HG02970 (cell line): Measurements from ENCODE around the gene STIP1.

Experiments used
- ATAC-seq: cut with Tn5 transposase; IDR thresholded peaks from one replicate; pipeline ENCODE4 v1.9.1; 2021; ENCODE audit warnings: mild to moderate bottlenecking, moderate library complexity, moderate number of reproducible peaks; ENCODE audit not compliant: unreplicated experiment, low FRiP score

Gene STIP1

DNA sequence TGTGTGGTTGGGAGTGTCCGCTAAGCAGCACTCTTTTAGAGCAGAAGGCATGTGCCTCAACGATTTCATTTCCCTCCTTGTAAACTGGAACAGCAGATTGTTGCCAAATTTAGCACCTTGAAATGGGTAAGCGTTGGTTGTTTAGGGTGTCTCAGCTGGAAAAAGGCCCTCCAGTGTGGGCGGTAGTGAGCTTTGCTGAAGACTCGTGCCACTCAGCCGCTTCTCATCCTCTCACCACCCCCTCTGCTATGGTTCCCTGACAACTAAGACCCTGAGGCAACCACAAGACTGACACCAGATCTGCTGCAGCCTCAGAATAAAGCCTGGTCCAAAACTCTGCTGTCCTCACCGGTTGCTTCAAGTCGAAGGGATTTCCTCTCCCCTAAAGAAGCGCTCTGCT lies 10.7 kb downstream of the STIP1 start:
- ATAC-seq = no peak

DNA sequence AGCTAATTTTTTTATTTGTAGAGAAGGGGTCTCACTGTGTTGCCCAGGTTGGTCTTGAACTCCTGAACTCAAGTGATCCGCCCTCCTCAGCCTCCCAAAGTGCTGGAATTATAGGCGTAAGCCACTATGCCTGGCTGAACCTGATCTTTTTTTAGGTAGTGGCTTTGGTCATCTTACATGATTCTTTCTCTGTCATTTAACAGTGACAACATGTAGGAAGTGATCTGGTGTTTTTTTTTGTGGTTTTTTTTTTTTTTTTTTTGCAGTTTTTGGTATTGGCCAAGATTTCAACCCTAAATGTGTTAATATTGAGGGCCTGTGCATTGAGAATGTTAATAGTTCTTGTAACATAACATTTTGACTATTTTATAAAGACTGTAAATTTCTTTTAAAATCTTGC lies 12.5 kb downstream of the STIP1 start:
- no peak for ATAC-seq

DNA sequence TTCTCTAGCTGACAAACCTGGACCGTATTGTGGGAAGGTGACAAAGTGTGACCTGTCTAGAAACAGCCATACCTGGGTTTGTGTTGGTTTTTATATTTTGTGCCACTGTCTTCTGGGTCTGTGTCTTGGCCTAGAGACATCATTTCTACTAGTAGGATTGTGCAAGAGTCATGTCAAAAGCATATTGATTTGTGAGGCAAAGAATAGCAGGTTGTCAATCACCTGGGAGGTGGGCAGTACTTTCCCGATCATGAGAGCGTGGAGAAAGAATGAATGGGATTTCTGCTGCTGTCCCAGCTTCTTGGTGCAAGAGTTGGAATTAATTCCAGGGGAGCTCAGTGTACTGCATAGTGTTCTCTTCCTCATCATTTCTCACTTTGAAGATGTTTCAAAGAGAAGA lies 15.6 kb downstream of the STIP1 start:
- no peak for ATAC-seq

DNA sequence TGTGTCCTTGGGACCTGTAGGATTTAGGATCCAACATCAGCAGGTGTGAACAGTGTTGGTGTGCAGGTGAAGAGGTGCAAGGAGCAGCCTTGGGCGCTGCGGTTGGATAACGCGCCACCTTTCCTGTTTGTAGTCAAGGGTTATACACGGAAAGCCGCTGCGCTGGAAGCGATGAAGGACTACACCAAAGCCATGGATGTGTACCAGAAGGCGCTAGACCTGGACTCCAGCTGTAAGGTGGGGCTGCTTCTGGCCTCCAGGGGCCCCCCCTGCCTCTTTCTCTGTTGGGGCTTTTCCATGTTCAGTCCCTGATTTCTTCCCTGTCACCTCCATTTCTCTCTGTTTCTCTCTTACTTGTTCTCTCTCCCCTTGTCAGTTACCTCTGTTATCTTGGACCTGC lies 17.0 kb downstream of the STIP1 start:
- ATAC-seq = no peak

DNA sequence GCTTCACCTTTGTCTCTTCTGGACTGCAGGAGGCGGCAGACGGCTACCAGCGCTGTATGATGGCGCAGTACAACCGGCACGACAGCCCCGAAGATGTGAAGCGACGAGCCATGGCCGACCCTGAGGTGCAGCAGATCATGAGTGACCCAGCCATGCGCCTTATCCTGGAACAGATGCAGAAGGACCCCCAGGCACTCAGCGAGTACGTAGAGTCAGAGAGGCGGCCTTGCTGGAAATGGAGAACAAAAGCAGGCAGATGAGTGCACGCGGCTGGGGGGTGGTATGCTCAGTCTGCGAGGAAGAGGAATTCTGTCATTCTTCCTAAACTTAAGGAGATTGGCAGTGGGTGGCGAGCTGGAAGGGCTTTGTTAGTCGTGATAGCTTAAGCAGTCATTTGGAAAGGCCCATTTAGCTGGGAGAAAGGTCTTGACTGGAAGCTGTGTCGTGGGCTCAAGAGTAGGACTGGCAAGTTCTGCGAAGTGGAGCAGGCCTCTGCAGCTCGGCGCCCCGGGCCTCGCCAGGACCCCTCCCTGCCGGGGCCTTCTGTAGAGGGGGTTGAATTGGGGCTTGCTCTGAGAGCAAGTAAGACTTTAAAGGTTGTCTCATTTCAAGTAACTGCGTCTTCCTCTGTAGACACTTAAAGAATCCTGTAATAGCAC lies 17.6 kb downstream of the STIP1 start:
- ATAC-seq = no peak

DNA sequence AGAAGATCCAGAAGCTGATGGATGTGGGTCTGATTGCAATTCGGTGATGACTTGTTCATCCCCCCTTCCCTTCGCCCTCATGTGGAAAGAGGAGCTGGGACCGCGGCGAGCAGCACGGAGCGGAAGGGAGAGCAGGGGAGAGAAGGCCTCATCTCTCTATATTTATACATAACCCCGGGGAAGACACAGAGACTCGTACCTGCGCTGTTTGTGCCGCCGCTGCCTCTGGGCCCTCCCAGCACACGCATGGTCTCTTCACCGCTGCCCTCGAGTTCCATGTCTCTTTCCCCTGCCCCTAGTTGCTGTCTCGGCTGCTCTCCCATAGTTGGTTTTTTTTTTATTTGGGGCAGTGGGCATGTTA lies 18.1 kb downstream of the STIP1 start:
- no peak for ATAC-seq

DNA sequence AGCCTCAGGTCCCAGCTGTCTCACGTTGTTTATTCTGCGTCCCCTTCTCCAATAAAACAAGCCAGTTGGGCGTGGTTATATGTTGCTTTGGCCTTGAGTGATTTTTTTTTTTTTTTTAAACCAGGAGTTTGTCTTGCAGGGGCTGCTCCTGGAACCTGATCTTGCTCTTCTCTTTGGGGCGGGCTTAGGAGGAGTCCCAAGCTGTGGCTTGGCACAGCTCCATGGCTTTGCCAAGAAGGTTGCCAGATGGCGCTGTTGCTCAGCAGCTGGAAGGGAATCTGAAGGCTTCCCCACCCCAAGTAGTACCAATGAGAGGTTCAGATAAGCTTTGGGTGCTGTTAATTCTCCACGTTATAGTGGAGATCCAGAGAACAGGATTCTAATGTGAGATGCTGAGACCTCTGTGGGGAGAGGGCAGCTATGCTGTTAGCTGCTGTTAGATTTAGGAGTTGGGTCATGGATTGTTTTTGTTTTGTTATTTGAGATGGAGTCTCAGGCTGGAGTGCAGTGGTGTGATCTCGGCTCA lies 18.6 kb downstream of the STIP1 start:
- no peak for ATAC-seq

DNA sequence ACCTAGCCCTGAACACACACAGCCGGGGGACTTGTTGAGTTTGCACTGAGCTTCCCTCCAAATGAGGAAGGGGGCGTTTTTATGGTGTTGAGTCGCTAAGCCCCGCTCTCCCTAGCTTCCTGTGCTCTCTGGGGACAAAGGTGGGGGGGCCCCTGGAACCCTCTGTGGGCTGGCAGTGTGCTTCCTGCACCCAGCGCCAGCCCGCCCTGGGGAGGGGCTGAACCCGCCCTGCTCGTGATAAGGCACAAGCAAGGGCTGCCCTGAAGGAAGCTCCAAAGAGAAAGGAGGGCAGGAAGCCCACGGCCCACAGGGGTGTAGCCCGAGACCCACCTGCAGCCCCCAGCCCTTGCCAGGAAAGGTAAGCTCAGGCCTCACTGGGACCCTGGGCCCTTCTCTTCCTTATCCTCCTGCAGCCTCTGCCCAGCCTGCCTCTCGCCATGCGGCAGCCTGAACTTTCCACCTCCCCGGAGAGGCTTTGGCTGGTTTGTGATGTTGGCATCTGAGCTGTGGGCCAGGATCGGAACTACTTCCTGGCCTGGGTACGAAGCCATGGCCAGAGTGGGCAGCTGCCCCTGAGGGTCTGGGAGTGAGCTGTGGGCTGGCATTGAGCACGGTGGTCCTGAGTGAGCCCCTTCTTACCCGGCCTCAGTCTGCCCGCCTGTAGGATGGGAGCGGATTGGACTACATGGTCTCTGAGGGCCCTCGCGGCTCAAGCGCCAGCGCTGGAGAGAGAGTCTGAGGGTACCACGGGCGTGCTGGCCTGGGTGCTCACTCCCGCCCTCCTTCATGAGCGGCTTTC lies 20.7 kb downstream of the STIP1 start, which contains the start of gene FERMT3:
FERMT3 (plus strand) TSS at position 265 of the 799 bp plus-strand sequence. CDS start 644 bp downstream, outside the sequence.
- ATAC-seq = no peak

DNA sequence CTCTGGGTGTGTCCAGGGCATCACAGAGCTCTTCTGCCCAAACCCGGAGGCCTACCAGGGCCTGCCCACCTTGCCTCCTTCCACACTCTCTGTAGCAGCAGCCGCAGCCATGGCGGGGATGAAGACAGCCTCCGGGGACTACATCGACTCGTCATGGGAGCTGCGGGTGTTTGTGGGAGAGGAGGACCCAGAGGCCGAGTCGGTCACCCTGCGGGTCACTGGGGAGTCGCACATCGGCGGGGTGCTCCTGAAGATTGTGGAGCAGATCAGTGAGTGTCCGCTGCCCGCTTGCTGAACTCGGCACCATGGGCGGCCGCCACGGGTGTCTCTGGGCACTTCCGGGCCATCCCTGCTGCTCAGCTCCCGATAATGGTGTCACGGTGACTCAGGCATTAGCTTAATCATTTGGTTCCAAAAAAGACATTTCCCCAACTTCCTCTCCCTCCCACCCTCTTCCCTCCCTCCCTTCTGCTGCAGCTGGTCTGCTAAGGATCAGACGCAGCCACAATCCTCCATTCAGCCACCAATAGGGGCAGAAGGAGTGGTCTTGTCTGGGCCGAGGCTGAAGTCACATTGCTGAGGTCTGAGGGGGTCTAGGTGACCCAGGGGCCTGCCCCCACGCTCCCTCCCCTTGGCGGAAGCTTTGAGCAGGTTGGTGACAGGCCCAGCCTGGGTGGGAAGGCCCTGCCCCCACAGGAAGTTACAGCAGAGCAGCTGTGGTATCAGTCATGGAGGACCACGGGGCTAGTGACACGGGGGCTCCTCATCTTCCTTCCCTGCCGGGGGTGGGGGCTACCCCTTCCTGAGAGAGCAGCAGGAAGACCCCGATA lies 21.5 kb downstream of the STIP1 start:
- peak; percentile 33 for ATAC-seq

DNA sequence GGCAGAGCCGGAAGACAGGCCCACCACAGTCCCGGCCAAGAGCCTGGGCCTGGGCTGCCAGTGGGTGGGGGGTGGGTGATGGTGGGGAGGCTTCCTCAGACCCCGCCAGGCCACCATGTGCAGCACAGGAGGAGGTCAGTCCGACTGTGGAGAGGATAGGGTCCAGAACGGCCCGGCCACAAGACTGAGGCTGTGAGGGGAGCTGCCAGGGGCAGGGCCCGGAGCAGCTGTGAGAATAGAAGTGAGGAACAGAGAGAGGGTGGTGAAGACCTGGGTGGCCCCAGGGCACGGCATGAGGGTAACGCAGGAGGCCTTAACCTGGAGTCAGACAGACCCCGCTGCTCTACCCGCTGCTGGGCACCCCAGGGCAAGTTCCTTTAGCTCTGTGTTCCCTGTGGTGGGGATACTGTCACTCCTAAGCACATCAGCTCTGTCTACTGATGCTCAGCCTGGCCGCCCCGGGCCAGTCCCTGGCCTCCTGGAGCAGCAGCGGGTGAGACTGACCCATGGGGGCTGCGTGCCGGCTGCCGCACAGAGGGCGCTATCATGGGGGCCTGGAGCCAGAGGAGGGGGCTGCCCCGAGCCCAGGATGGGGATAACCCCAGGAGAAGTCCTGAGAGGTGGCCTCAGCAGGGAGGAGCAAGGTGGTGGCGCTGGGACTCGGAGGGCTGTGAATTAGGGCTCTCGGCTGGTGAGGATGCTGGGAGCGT lies 22.3 kb downstream of the STIP1 start:
- ATAC-seq = no peak

DNA sequence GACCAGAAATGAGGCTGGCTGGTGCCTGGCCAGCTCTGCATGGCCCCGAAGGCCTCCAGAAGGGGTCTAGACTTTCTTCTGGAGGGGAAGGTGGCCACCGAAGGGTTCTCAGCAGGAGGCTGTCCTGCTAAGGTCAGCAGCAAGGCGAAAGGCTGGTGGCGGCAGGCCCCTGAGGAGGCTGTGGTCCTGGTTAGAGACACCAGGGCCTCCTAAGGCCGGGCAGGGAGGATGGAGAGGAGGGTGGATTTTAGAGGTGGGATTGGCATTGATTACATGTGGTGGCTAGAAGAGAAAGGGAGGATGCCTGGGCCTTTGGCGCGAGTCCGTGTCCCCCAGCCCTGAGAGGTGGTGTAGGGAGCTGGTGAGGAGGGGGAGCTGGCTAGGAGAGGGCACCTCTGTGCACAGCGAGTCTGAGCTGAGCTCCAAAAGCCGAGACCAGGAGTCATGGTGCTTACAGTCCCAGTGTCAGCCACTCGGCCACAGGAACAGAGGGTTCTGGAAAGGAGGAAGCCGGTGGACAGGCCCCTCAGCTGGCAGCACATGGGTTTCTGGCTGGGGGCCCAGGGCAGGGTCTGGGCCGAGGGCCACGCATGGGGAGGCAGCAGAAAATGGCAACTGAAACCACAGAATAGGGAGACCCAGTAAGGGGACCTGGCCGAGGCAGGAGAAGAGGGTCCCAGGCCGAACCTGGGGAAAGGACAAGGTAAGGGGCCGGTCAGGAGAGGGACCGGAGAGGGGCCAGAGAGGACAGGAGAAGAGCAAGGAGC lies 23.0 kb downstream of the STIP1 start:
- ATAC-seq = no peak

DNA sequence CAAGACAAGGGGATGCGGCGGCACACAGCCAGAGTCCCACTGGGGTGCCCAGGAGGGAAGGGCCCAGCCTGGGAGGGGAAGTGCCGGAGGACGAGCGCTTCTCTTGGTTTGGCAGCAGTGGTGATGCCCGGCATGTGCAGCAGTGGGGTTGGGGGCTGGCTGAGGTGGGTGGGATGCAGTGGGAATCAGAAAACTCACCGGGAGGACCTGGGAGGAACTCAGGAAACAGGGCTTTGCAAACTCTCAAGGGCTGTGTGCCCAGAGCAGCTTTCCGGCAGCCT lies 23.5 kb downstream of the STIP1 start:
- ATAC-seq = no peak

DNA sequence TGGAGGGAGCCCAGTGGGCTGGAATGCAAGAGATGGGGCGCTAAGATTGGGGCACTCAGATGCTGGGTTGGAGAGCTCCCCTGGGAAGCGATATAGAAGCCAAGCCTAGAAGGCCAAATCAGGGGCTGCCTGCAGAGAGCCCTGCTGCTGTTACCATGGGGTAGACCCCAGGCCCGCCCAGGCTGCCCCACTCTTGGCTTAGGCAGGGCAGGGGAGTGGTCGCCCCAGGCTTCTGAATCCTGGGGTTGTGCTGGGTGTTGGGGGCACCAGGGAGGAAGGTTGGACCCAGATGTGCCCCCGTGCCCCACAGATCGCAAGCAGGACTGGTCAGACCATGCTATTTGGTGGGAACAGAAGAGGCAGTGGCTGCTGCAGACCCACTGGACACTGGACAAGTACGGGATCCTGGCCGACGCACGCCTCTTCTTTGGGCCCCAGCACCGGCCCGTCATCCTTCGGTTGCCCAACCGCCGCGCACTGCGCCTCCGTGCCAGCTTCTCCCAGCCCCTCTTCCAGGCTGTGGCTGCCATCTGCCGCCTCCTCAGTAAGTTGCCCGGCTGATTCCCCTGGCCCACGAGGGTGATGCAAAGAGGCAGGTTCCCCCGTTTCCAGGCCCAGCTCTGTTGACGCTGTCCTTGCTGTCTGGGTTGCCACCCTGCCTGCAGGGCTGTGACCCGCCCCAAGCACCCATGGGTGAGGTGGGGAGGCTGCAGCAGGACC lies 24.5 kb downstream of the STIP1 start:
- no peak for ATAC-seq

DNA sequence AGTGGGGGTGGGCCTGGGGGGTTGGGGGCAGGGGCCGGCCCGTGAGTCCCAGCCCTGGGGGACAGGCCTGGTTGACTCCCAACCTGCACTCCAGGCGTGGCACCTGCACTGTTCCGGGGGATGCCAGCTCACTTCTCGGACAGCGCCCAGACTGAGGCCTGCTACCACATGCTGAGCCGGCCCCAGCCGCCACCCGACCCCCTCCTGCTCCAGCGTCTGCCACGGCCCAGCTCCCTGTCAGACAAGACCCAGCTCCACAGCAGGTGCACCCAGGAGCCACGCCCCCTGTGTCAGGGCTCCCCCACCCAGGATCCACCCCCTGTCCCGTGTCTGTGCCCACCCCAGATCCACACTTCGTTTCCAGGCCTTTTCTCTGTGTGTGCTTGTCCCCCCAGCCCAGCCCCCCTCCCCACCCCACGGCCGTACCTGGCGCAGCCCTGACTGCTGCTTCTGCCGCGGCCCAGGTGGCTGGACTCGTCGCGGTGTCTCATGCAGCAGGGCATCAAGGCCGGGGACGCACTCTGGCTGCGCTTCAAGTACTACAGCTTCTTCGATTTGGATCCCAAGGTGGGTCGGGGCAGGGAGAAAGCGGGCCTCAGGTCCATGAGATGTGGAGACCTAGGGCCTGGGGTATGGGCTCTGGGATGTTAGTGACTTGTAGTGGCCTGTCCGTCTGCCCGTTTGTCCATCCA lies 25.4 kb downstream of the STIP1 start:
- ATAC-seq = no peak

DNA sequence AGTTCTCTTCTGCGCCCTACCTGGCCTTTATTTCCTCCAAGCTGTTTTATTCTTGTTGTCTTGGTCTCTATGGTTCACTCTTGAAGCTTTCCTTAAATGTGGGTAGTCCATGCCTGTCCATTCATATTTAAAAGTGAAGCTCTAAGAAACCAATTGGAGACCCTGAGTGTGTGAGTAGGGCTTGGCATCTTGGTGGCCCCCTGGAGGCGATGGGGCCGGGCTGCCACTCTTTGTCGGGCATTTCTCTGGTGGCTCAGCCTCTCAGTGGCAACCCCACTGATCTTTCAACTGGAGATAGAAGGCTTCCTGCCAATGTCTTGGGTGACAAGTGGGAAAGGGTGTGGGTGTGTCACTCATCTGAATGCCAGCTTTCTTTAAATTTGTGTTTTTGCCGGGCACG lies 30.9 kb downstream of the STIP1 start:
- no peak for ATAC-seq

DNA sequence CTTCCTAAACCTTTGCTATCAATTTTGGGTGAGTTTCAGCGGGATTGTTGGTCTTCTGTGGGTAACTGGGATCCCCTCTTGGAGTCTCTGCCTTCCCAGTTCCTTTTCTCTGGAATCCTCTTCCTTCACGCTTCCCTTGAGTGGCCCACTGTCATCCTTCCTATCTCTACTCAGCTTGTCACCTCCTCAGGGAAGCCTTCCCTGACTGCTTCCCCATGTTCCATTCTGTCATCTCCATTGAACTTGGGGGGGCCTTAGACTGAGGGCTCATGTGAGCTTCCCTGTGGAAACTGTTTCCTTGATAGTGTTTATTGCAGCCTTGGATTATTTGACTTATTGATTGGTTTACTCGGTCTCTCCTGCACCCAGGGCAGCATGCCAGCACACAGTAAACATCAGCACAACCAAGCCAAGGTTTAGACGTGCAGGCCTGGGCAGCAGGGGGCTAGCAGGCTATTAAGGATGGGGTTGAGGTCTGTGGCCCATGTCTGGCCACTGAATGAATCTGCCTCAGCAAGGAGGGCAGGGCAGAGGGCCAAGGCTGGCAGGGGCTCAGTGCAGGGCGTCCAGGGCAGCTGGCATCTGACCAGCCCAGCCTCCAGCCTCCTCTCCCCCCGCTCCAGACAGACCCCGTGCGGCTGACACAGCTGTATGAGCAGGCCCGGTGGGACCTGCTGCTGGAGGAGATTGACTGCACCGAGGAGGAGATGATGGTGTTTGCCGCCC lies 32.8 kb downstream of the STIP1 start:
- ATAC-seq = no peak

DNA sequence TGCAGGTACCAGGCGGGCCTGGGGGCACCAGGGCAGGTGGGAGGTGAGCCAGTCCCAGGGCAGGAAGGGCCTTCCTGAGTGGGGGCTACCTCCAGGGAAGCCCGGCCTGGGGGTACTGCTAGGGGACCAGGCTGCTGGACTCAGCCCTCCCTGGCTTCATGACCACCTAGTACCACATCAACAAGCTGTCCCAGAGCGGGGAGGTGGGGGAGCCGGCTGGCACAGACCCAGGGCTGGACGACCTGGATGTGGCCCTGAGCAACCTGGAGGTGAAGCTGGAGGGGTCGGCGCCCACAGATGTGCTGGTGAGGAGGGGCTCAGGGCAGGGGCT lies 33.3 kb downstream of the STIP1 start:
- ATAC-seq = no peak

DNA sequence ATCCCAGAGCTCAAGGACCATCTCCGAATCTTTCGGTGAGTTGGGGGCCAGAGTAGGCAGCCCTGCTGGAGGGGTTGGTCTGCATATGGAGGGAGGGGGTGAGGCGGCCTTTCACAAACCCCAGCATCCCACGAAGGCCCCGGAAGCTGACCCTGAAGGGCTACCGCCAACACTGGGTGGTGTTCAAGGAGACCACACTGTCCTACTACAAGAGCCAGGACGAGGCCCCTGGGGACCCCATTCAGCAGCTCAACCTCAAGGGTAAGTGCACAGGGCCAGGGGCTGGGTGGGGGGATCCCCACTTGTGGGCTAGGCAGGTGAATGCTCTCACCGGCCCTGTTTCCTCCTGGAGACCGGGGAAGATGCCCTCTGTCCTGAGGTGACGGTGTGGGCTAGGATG lies 33.8 kb downstream of the STIP1 start:
- ATAC-seq = no peak
